Measurements from ENCODE around the gene OR1G1. TPM values are rescaled to one million over a fixed set of nuclear protein-coding genes. Genes with fewer than 3 reads are reported as not detected.
"Not testable (repeated sequence)": the region's sequence is repeated elsewhere in the genome, so short reads cannot be mapped to it uniquely, and the experiment has no call there.

The OR1G1 gene
- total RNA-seq, result not detected

DNA sequence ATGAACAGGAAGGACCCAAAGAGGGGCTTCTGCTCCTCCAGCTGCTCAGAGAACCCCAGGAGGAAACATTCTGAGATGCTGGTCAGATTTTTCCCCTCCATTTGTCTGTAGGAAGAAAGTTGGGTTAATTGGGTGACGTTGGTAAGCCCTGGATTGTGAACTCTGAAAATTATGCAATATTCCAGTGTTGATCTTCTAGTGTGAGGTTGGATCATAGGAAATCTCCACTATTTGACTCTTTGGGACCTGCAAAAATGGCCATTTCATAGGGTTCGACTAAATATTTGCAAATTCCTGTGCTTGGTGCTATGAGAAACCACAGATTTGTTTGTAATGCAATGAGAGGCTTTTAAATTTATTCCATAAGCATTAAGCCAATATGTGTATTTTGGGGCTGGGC is at the start of gene OR1G1:
Gene OR1G1 (minus strand): TSS at position 101 of the 400 bp plus-strand sequence. CDS start 0 bp downstream, at position 101.
- Mint-ChIP-seq H3K9me3 (no peaks in the 10 kb centered on the region), H3K27ac (no peak within 1 kb of the TSS), H3K27me3 (peaks cover 24 to 38% of the 10 kb centered on the region in 2 donors), H3K4me3 (no peak within 1 kb of the TSS), H3K4me1 (ENCODE audit: low read depth in 2 of 2) (no peaks in the 10 kb centered on the region), H3K36me3 (no peaks in the 10 kb centered on the region)
- DNase-seq (ENCODE audit: low spot score) (no peak), ATAC-seq (no peak)

GRCh38 chr17:3167574-3167973 is 40.2 kb upstream of the OR1G1 start:
- Mint-ChIP-seq H3K4me1 (ENCODE audit: low read depth in 2 of 2) (peaks cover 7 to 9% of the 10 kb centered on the region in 2 donors), H3K27me3 (peaks cover 13 to 33% of the 10 kb centered on the region in 2 donors)
- ATAC-seq, result no peak

DNA sequence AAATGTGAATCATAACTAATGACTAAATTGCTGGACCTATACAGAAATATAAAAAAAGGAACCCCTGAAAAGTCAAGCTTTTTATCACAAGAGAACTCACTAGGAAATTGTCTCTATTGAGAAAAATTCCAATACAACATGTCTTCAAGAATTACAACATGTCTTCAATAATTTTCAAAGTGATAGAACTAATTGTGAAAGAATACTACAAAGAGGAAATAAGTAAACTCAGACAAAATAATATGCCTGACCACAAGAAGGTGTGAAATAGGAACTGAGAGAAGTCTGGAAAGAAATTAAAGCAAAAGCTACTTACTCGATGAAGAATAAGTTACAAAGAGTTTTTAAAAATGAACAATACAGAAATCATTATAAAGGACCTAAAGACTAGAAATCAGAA is 29.9 kb upstream of the OR1G1 start:
- Mint-ChIP-seq H3K4me3 (no peak overlapping the region), H3K27me3 (peaks cover 20 to 40% of the 10 kb centered on the region in 2 donors), H3K27ac (no peak overlapping the region), H3K9me3 (no peaks in the 10 kb centered on the region), H3K4me1 (ENCODE audit: low read depth in 2 of 2) (peaks cover 0 to 3% of the 10 kb centered on the region in 2 donors), H3K36me3 (no peaks in the 10 kb centered on the region)
- ATAC-seq (no peak), DNase-seq (ENCODE audit: low spot score) (no peak)

More at GRCh38 chr17:3167574-3167973, 40.2 kb upstream of the OR1G1 start:
- DNase-seq (ENCODE audit: low spot score), result no peak
- H3K9me3 Mint-ChIP-seq, result peaks cover 6% of the 10 kb centered on the region
- H3K36me3 Mint-ChIP-seq, result no peaks in the 10 kb centered on the region
- H3K4me3 Mint-ChIP-seq, result no peak overlapping the region
- H3K27ac Mint-ChIP-seq, result no peak overlapping the region

GRCh38 chr17:3137494-3137893 is 10.1 kb upstream of the OR1G1 start:
- H3K36me3 Mint-ChIP-seq; H3K27ac Mint-ChIP-seq; DNase-seq (ENCODE audit: low spot score); H3K4me3 Mint-ChIP-seq; ATAC-seq; H3K4me1 Mint-ChIP-seq (ENCODE audit: low read depth in 2 of 2); H3K9me3 Mint-ChIP-seq: not testable (repeated sequence)
- peaks cover 21 to 52% of the 10 kb centered on the region in 2 donors for H3K27me3 Mint-ChIP-seq

DNA sequence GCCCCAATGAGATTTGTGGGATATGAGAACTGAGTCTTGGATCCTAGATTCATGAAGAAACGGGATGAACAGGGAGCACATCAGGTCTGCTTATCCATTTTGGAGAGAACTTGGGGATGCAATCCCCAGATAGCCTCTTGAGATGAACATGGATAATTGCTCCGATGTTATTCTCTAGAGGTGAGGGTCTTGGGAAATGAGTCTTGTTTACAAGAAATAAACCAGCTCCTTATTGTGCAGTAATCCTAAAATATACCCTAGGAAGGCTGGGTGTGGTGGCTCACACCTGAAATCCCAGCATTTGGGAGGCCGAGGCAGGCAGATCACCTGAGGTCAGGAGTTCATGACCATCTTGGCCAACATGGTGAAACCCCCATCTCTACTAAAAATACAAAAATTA is 23.0 kb downstream of the OR1G1 start, which contains the start of gene OR1D2:
Gene OR1D2 (minus strand): TSS at position 101 of the 400 bp plus-strand sequence. CDS start 11,426 bp downstream, outside the sequence.
- Mint-ChIP-seq H3K4me3 (no peak within 1 kb of the TSS), H3K4me1 (ENCODE audit: low read depth in 2 of 2) (no peaks in the 10 kb centered on the region), H3K36me3 (peaks cover 10% of the 10 kb centered on the region), H3K9me3 (peaks cover 4% of the 10 kb centered on the region), H3K27me3 (peaks cover 28 to 69% of the 10 kb centered on the region in 2 donors), H3K27ac (no peak within 1 kb of the TSS)
- ATAC-seq, result no peak
- DNase-seq (ENCODE audit: low spot score), result no peak

Other genes starting within 250 kb of the OR1G1 start
- not detected for gene OR1D5, start 63.9 kb downstream of the OR1G1 start, total RNA-seq
- not detected for gene OR1D2, start 23.1 kb downstream of the OR1G1 start, total RNA-seq
- gene OR1A2, start 70.0 kb upstream of the OR1G1 start, total RNA-seq, result not detected
- gene OR1A1, start 80.1 kb upstream of the OR1G1 start, total RNA-seq, result not detected
- under 1 TPM in 1 of 2 donors, not detected in 1; 0.57 TPM for gene OR3A1, start 170.8 kb upstream of the OR1G1 start, total RNA-seq

All from natural killer cell treated with Interleukin-12 subunit alpha and Interleukin-12 subunit beta and Interleukin-15 and Interleukin-18, amount 100 ng/mL, for 72 hours (primary cell).